DMS114 treated with DMSO at 0.1 percent for 48 hours (cell line): ENCODE data around the gene TMEM121.
"Not testable (repeated sequence)": the region's sequence is repeated elsewhere in the genome, so short reads cannot be mapped to it uniquely, and the experiment has no call there.

Experiments
- DNase-seq: peaks from one replicate; lab custom pipeline; 2025; ENCODE audit not compliant: unreplicated experiment; lab: John Stamatoyannopoulos, UW

Gene TMEM121

GRCh38 chr14:105567164-105568103, 41.1 kb downstream of the TMEM121 start:
- DNase-seq: not testable (repeated sequence)

- not testable (repeated sequence) for DNase-seq
These were observed 41.9 kb downstream of the TMEM121 start for GRCh38 chr14:105568140-105568843.

GRCh38 chr14:105568859-105569766, 42.7 kb downstream of the TMEM121 start:
- DNase-seq: no peak

GRCh38 chr14:105570482-105570881, 44.1 kb downstream of the TMEM121 start:
- DNase-seq: no peak

- not testable (repeated sequence) for DNase-seq
These were observed 45.0 kb downstream of the TMEM121 start for GRCh38 chr14:105571181-105571951.

- DNase-seq: not testable (repeated sequence)
These were observed 45.7 kb downstream of the TMEM121 start for GRCh38 chr14:105572063-105572462.

- DNase-seq: not testable (repeated sequence)
These were observed 47.5 kb downstream of the TMEM121 start for GRCh38 chr14:105573841-105574240.

GRCh38 chr14:105574411-105574810, 48.0 kb downstream of the TMEM121 start:
- not testable (repeated sequence) for DNase-seq

GRCh38 chr14:105575016-105575700, 48.8 kb downstream of the TMEM121 start:
- not testable (repeated sequence) for DNase-seq

GRCh38 chr14:105576525-105577088, 50.2 kb downstream of the TMEM121 start:
- no peak for DNase-seq

- DNase-seq: no peak
These were observed 51.0 kb downstream of the TMEM121 start for GRCh38 chr14:105577314-105577861.

GRCh38 chr14:105578070-105578469, 51.7 kb downstream of the TMEM121 start:
- no peak for DNase-seq

GRCh38 chr14:105579221-105579620, 52.8 kb downstream of the TMEM121 start:
- DNase-seq: not testable (repeated sequence)
